ENCODE measurements around the gene MAGEA1.
"Not testable (repeated sequence)": the region's sequence is repeated elsewhere in the genome, so short reads cannot be mapped to it uniquely, and the experiment has no call there.

Gene MAGEA1, protein sequence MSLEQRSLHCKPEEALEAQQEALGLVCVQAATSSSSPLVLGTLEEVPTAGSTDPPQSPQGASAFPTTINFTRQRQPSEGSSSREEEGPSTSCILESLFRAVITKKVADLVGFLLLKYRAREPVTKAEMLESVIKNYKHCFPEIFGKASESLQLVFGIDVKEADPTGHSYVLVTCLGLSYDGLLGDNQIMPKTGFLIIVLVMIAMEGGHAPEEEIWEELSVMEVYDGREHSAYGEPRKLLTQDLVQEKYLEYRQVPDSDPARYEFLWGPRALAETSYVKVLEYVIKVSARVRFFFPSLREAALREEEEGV

DNA sequence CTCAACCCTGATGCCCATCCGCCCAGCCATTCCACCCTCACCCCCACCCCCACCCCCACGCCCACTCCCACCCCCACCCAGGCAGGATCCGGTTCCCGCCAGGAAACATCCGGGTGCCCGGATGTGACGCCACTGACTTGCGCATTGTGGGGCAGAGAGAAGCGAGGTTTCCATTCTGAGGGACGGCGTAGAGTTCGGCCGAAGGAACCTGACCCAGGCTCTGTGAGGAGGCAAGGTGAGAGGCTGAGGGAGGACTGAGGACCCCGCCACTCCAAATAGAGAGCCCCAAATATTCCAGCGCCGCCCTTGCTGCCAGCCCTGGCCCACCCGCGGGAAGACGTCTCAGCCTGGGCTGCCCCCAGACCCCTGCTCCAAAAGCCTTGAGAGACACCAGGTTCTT is at the start of gene MAGEA1:
MAGEA1 (plus strand) TSS at position 154 of the 400 bp plus-strand sequence. CDS start 3,106 bp downstream, outside the sequence.
- no peak for DNase-seq (ENCODE audit: low read depth, low spot score)

DNA sequence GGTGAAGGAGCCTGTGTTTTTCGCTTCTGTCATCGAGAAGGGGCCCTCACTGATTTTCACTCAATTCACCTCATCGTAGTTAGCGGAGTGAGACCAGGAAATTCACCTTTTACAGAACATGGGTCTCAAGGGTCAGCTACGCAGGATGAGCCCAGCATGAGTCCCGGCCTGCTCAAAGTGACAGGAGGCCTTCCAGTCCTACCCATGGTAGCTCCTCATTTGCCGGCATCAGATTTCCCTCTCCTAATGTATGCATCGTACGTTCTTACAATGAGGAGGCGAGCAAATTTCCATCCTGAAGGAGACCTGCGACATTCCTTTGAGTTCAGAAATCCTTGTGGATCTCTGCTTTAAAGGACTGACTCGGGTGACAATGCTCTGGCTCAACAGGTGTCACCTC is 46.2 kb upstream of the MAGEA1 start:
- not testable (repeated sequence) for DNase-seq (ENCODE audit: low read depth, low spot score)

DNA sequence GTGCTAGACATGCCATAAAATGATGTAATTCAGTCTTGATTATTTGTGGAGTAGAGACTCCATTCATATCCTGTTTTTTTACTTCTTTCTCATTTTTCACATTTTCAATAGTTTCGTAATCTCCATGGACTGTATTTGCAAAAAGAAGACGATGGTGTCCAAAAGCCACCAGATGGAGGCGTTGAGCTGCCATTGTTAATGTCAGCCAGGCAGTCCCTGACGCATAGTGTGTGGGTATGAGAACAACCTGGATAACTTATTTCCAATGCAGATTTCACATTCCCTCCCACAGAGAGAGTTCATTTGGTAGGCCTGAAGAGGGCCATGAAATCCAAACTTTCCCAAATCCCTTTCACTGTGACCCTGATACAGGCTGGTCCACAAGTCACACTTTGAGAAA is 40.0 kb upstream of the MAGEA1 start:
- not testable (repeated sequence) for DNase-seq (ENCODE audit: low read depth, low spot score)

DNA sequence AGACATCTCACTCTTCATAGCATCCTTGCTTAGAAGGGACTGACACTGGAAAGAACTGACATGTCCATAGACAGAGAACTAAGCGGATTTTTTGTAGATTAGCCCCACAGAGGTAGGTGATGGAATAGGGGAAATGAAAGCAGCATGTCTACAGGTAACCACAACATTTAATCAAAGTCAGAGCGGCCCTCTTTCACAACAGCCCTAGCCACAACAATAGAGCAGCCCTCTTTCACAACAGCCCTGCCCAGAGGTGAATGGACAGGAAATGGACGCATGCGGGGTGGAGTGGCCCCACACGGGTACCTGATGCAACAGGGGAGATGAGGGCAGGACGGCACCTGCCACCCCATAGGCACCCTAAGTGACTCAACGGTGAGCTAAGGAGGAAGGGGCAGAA is 32.8 kb upstream of the MAGEA1 start:
- not testable (repeated sequence) for DNase-seq (ENCODE audit: low read depth, low spot score)

DNA sequence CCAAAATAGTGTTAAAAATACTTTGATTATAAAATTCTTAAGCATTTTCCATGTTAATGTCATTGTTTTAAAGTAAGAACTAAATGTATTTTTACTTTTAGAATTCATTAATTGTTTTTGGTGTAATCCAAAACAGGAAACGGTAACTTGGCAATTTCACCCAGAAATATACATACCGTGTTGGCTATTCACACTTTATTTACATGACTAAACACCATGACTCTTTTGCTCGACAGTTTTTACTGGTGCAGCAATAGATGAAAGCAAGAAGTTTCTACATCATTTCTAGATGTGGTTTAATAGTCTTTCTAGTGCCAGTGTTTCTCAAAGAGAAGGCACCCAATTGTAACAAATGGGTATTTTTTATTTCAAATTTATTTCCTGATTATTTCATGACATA is 25.6 kb upstream of the MAGEA1 start:
- DNase-seq (ENCODE audit: low read depth, low spot score): no peak

DNA sequence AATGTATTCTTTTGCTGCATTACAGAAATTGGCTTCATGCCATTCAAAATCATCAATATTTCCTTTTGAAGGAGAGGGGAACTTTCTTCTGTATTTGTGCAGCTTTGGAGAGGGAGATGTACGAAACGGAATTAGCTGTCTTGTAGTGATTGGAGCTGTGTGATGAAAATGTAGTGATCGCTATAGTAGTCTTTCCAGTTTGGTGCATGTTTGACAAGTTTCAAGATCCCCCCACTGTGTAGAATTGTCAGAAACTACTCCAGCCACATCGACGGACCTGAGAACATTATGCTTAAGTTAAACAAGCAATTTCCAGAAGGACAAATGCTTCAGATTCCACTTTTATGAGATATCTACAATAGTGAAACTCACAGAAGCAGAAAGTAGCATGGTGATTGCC is 21.6 kb upstream of the MAGEA1 start:
- no peak for DNase-seq (ENCODE audit: low read depth, low spot score)

DNA sequence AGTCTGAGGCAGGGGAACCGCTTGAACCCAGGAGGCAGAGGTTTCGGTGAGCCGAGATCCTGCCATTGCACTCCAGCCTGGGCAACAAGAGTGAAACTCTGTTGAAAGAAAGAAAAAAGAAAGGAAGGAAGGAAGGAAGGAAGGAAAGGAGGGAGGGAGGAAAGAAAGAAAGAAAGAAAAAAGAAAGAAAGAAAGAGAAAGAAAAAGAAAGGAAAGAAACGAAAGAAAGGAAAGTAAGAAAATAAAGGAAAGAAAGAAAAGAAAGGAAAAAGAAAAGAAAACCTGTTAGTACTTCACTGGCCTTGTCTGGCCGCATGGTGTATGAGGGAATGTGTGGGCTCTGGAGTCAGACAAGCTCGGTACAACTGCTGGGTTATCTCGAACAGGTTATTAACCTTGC is 20.8 kb upstream of the MAGEA1 start:
- no peak for DNase-seq (ENCODE audit: low read depth, low spot score)

DNA sequence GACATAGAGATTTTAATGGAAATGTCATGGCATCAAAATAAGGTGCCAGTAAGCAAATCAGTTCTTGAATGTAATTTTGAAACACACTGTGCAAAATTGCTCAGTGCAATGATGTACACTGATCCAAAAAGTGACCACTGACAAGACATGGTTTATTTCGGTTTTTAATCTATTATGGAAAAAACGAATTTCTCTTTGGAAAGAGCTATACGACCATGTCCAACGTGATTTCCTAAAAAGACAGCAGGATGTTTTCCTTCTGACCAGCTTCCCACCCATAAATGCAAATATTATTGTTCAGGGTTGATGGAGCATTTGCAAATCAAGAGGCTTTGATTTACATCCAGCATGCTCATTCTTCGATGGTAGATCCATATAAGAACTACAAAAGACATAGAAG is 17.1 kb upstream of the MAGEA1 start:
- no peak for DNase-seq (ENCODE audit: low read depth, low spot score)

DNA sequence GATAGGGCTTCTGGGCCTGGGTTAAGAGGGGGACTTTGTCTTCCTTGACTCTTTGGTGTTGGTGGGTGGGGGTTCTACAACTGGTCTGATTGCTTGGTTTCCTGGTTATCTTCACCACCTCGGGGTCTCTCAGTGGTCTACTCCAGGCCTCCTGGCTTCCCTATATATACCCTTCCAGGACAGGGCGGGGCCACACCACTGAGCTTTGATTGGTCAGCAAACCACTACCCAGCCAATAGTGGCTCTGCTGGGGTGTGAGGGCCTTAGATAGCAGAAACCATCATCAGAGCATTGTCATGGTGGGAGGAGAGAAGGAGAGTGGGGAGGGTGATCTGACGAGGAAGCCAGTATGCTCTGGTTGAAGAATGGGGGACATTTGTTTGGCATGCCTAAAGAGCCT is 14.4 kb upstream of the MAGEA1 start:
- no peak for DNase-seq (ENCODE audit: low read depth, low spot score)

DNA sequence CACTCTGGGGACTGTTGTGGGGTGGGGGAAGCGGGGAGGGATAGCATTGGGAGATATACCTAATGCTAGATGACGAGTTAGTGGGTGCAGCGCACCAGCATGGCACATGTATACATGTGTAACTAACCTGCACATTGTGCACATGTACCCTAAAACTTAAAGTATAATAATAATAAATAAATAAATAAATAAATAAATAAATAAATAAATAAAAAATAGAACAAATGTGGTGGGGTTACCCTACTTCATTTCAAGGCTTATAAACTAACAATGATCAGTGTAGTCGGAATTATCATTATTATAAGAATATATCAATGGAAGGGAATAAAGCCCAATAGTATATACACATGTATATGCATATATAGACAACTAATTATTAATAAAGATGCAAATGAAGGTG is 10.7 kb upstream of the MAGEA1 start:
- not testable (repeated sequence) for DNase-seq (ENCODE audit: low read depth, low spot score)

DNA sequence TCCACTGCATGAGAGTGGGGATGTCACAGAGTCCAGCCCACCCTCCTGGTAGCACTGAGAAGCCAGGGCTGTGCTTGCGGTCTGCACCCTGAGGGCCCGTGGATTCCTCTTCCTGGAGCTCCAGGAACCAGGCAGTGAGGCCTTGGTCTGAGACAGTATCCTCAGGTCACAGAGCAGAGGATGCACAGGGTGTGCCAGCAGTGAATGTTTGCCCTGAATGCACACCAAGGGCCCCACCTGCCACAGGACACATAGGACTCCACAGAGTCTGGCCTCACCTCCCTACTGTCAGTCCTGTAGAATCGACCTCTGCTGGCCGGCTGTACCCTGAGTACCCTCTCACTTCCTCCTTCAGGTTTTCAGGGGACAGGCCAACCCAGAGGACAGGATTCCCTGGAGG is 2.7 kb downstream of the MAGEA1 start:
- DNase-seq (ENCODE audit: low read depth, low spot score): no peak

DNA sequence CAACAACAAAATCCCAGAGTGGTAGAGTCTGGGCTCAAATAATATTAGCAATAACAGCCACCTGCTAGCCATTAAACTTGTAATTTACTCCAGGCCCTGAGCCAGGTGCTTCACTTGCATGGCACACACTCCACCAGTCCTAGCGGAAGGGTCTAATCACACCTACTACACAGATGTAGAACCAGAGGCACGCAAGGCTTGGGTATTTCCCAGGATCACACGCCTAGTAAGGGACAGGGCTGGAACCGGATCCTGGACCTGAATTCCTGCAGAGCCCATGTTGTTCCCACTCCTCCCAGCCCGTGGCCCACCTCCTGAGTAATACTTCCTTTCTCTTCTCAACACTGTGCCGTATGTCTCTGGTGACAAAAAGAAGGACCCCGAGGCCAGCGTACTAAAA is 5.7 kb downstream of the MAGEA1 start:
- DNase-seq (ENCODE audit: low read depth, low spot score): no peak

DNA sequence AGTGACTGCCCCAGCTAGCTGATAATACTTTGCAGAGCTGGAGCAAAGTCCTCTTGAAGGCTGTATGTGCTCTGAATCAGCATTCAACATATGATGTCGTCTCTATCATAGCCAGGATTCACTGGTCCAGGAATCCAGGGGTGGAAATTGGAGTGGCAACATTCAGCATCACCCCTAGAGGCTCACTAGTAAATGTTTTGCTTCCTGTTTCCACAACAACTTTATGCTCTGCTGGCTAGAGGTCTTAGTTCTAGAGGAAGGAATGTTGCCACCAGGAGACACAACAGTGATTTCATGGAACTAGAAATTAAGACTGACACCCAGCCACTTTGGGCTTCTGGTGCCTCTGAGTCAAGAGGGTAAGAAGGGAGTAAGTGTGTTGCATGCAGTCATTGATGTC is 11.3 kb downstream of the MAGEA1 start:
- no peak for DNase-seq (ENCODE audit: low read depth, low spot score)

DNA sequence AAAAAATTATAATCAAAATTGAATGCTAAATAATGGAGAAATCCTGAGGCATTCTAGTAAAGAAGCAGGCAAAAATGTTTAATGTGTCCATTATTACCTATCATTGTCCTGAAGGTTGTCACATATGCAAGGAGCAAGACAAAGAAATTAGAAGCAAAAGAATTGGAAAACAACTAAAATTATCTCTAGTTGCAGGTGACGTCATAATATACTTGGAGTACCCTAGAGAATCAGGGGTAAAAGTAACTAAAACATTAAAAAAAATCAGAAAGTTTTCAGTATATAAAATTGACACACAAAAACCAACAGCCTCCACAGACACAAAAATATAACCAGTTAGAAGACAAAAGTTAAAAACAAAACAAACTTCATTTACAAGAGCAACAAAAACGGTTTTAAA is 21.4 kb downstream of the MAGEA1 start:
- no peak for DNase-seq (ENCODE audit: low read depth, low spot score)

DNA sequence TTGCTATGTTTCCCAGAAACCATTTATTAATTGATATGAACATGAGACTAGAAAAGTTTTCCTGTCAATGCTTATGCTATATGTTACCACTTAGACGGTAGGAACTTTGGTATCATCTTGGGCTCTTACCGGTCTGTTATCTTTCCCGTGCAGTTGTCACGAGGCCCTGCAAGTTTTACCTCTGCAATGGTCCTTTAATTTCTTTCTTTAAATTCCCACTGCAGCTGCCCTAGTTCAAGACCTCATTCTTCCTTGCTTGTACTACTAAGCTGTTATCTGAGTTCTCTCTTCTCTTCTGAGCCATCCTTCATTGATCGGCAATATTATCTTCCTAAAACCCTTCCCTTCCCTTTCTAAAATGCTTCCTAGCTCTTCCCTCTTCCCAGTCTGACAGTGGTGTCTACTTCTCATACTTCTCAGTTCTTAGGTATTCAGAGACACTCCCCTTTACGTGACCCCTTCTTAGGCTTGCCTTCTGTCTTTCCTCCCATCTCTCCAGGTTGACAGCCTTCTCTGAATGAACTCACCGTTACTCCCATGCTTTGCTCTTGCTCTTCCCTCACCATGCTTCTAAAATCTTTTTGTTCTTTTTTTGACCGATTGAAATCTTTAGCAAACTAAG is 27.5 kb downstream of the MAGEA1 start:
- DNase-seq (ENCODE audit: low read depth, low spot score): no peak

DNA sequence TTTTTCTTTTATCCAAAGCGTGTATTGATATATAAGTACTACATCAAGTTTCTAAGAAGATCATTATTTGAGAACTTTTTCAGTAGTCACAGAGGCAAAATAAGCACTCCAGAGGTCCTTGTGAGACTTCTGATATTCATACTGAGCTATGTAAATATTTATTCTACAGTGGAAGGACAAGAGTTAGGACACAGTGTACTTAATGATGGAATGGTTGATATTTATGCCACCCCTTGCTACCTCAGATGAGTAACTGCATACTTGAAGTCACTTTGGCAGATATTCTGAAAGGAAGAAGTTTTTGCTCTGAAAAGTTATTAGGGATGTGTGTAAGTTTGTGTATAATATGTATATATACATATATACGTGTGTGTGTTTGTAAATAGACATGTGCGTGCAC is 30.3 kb downstream of the MAGEA1 start:
- DNase-seq (ENCODE audit: low read depth, low spot score): no peak

DNA sequence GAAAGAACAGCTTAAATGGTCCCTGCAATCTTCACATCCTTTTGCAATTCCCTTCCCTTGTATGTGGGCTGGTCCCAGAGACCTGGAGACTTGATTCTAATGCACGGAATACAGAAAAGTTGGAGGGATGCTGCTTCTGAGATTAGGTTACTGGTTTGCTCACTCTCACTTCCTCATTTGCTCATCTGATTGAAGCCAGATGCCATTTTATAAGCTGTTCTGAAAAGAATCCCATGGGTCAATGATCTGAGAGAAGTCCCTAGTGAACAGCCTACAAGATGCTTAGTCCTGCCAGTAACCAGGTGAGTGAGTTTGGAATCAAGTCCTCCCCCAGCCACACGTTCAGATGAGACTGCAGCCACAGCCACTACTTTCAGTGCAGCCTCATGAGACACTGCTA is 35.9 kb downstream of the MAGEA1 start:
- DNase-seq (ENCODE audit: low read depth, low spot score): no peak

DNA sequence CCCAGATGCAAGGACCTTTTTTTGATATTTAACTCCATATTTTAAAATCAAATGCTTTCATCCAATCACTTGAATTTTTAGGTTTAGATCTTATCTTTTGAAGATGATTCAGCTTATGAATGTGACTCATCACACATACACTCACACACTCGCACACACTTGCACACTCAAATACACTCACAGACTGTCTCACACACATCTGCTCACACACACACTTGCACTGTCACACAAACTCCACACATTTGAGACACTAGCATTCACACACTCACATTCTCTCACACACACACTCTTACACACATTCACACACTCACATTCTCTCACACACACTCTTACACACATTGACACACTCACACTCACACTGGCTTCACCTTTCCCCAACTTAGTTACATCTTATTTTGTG is 37.8 kb downstream of the MAGEA1 start:
- DNase-seq (ENCODE audit: low read depth, low spot score): no peak

DNA sequence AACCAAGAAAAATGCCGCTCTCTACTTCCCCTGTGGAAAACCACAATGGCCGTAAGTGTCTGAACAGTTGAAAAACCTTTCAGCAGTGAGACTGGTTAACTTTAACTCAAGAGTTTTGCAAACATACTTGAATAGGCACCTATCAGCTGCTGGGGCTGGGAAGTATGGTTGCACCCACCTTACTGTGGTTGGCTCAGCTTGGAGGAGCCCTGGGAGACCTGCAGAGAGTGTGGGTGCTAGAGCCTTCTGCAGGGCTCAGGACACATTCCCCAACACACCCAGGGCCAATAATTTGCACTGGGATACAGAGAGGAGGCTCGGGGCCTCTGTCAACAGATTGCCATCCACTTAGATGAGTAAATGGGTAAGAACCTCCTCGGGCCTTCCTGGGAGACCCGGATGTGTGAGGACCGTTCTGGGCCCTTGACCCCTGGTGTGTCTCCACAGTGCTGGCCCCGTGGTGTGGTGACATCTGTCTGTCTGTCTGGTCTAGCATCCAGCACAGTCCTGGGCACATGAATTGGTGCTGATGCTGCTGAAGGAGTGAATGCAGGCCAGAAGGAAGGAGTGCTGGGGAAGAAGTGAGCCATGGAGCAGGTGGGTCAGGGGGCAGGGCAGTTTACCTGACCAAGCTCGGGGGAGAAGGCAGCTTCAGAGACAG is 46.5 kb downstream of the MAGEA1 start:
- DNase-seq (ENCODE audit: low read depth, low spot score): no peak

DNA sequence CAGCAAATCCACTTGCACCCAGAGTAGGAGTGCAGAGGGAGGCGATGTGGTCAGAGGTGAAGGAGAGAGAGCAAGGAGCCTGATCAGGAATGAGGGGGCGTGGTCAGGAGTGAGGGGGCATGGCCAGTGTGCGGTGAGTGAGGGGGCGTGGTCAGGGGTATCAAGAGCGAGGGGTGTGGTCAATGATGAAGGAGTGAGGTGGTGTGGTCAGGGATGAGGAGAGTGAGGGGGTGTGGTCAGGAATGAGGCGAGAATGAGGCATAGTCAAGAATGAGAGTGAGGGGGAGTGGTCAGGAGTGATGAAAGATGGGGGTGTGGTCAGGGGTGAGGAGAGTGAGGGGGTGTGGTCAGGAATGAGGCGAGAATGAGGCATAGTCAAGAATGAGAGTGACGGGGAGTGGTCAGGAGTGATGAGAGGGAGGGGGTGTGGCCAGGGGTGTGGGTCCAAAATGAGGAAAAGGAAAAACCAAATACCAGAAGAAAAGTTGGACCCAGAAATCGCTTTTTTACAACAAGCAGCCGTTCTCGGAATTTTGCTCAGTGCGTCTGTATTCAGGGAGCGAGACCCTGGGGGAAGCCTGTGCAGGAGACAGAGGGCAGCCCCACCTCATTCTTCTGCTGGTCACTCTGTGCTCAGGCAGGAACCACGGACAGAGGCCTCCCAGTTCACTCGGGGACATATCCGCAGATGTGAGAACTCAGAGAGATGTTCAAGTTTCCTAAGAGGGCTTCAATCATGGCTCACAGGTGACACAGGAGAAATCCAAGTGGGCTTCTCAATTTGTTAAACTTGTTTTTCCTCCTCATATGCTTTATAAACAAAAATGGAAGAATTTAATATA is 47.5 kb downstream of the MAGEA1 start:
- DNase-seq (ENCODE audit: low read depth, low spot score): peak; percentile 94
